ENCODE measurements around the gene USP32. TPM values are rescaled to one million over a fixed set of nuclear protein-coding genes. Genes with fewer than 3 reads are reported as not detected.

The USP32 gene
- polyA plus RNA-seq, 3 donors: 10.1 to 26.6 (median 16.6) TPM

DNA sequence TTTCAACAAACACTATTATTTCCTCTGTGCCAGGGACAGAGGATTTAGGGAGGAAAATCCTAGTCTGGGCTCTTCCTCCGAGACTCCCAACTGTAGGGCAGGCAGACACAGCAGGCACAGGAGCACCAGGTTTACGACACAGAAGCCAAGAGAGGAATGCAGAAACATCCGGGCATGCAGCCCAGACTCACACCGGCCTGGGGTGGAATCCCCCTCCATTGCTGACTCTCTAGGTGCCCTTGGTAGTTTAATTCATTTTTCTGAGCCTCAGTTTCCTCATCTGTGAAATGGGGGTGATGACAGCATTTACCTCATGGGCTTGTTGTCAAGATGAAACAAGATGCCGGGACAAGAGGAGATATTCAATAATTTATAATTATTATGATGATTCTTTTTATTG is 227.2 kb downstream of the USP32 start:
- Histone ChIP-seq H3K4me1 (ENCODE audit: control insufficient read depth in 1 of 2, insufficient read depth in 2 of 2, low read length in 2 of 2) (peaks cover 9 to 19% of the 10 kb centered on the region in 2 donors), H2AFZ (ENCODE audit: insufficient read depth, low read depth, low read length, poor library complexity, severe bottlenecking) (no peak overlapping the region), H3K4me2 (replicated peaks; ENCODE audit: extremely low read depth, low read length, poor library complexity, severe bottlenecking) (no peak overlapping the region), H3K9me3 (replicated peaks in 1 of 2; ENCODE audit: control insufficient read depth in 1 of 2, insufficient read depth in 1 of 2, low read length in 2 of 2) (no peaks in the 10 kb centered on the region), H3K4me3 (replicated peaks in 1 of 3; ENCODE audit: low read depth in 2 of 3, low read length in 3 of 3) (no peak overlapping the region), H3K79me2 (ENCODE audit: insufficient read depth, low read length) (no peaks in the 10 kb centered on the region), H3K36me3 (replicated peaks in 1 of 2; ENCODE audit: control insufficient read depth in 1 of 2, insufficient read depth in 2 of 2, low read length in 2 of 2) (no peaks in the 10 kb centered on the region), H3K9ac (ENCODE audit: insufficient read depth, low read length, poor library complexity, severe bottlenecking) (no peak overlapping the region), H3K27me3 (ENCODE audit: control insufficient read depth in 2 of 2, insufficient read depth in 2 of 2, low read length in 2 of 2) (no peaks in the 10 kb centered on the region), H3K27ac (ENCODE audit: low read depth in 1 of 2, low read length in 2 of 2) (no peak overlapping the region), H4K20me1 (ENCODE audit: insufficient read depth, low read length) (no peaks in the 10 kb centered on the region)
- 93% methylated on average over 3 of the region's 5 CpGs for WGBS (ENCODE audit: insufficient coverage)
- TF ChIP-seq, protein P1, sequence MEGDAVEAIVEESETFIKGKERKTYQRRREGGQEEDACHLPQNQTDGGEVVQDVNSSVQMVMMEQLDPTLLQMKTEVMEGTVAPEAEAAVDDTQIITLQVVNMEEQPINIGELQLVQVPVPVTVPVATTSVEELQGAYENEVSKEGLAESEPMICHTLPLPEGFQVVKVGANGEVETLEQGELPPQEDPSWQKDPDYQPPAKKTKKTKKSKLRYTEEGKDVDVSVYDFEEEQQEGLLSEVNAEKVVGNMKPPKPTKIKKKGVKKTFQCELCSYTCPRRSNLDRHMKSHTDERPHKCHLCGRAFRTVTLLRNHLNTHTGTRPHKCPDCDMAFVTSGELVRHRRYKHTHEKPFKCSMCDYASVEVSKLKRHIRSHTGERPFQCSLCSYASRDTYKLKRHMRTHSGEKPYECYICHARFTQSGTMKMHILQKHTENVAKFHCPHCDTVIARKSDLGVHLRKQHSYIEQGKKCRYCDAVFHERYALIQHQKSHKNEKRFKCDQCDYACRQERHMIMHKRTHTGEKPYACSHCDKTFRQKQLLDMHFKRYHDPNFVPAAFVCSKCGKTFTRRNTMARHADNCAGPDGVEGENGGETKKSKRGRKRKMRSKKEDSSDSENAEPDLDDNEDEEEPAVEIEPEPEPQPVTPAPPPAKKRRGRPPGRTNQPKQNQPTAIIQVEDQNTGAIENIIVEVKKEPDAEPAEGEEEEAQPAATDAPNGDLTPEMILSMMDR (IDR thresholded peaks at IDR 0.05): no peak
- Mint-ChIP-seq H3K27ac (no peak overlapping the region), H3K4me1 (peaks cover 34% of the 10 kb centered on the region), H3K36me3 (no peaks in the 10 kb centered on the region), H3K27me3 (ENCODE audit: low read depth in 3 of 3) (peaks cover 7 to 11% (median 9%) of the 10 kb centered on the region in 3 donors), H3K9me3 (no peaks in the 10 kb centered on the region), H3K4me3 (no peak overlapping the region)
- no peak for DNase-seq
- intact Hi-C loops (cut with micrococcal nuclease): no loop called here

DNA sequence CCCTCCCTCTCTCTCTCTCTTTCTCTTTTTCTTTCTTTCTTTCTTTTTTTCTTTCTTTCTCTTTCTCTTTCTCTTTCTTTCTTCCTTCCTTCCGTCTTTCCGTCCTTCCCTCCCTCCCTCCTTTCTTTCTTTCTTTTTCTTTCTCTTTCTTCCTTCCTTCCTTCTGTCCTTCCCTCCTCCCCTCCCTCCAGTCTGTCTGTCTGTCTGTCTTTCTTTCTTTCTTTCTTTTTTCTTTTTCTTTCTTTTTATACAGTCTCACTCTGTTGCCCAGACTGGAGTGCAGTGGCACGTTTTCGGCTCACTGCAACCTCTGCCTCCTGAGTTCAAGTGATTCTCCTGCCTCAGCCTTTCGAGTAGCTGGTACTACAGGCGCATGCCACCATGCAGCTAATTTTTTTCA is 227.8 kb downstream of the USP32 start:
- H3K36me3 Mint-ChIP-seq: no peaks in the 10 kb centered on the region
- peaks cover 7 to 11% (median 9%) of the 10 kb centered on the region in 3 donors for H3K27me3 Mint-ChIP-seq (ENCODE audit: low read depth in 3 of 3)
- TF ChIP-seq, protein P1 (IDR thresholded peaks at IDR 0.05): no peak

More for the DNA sequence above, 227.8 kb downstream of the USP32 start:
- intact Hi-C loops (cut with micrococcal nuclease): no loop called here
- Histone ChIP-seq H4K20me1 (ENCODE audit: insufficient read depth, low read length) (no peaks in the 10 kb centered on the region), H3K4me3 (replicated peaks in 1 of 3; ENCODE audit: low read depth in 2 of 3, low read length in 3 of 3) (no peak overlapping the region), H3K4me2 (replicated peaks; ENCODE audit: extremely low read depth, low read length, poor library complexity, severe bottlenecking) (no peak overlapping the region), H3K79me2 (ENCODE audit: insufficient read depth, low read length) (no peaks in the 10 kb centered on the region), H3K4me1 (ENCODE audit: control insufficient read depth in 1 of 2, insufficient read depth in 2 of 2, low read length in 2 of 2) (peaks cover 9 to 19% of the 10 kb centered on the region in 2 donors), H3K27ac (ENCODE audit: low read depth in 1 of 2, low read length in 2 of 2) (no peak overlapping the region), H3K27me3 (ENCODE audit: control insufficient read depth in 2 of 2, insufficient read depth in 2 of 2, low read length in 2 of 2) (no peaks in the 10 kb centered on the region), H3K36me3 (replicated peaks in 1 of 2; ENCODE audit: control insufficient read depth in 1 of 2, insufficient read depth in 2 of 2, low read length in 2 of 2) (no peaks in the 10 kb centered on the region), H3K9me3 (replicated peaks in 1 of 2; ENCODE audit: control insufficient read depth in 1 of 2, insufficient read depth in 1 of 2, low read length in 2 of 2) (no peaks in the 10 kb centered on the region), H2AFZ (ENCODE audit: insufficient read depth, low read depth, low read length, poor library complexity, severe bottlenecking) (no peak overlapping the region), H3K9ac (ENCODE audit: insufficient read depth, low read length, poor library complexity, severe bottlenecking) (no peak overlapping the region)
- Mint-ChIP-seq H3K27ac (peak overlapping the region in 1 of 7 donors; percentile 10), H3K4me3 (no peak overlapping the region), H3K4me1 (peaks cover 31% of the 10 kb centered on the region), H3K9me3 (no peaks in the 10 kb centered on the region)
- whole genome bisulfite sequencing (ENCODE audit: insufficient coverage): 88% methylated on average over 4 of the region's 6 CpGs
- no peak for DNase-seq

Measured in CD14-positive monocyte (primary cell).